GM19452 (cell line): ENCODE results near the gene PHACTR4.
"Not testable (repeated sequence)": the region's sequence is repeated elsewhere in the genome, so short reads cannot be mapped to it uniquely, and the experiment has no call there.

Experiments
- ATAC-seq: cut with Tn5 transposase; IDR thresholded peaks from one replicate; pipeline ENCODE4 v1.9.1; 2021; ENCODE audit not compliant: unreplicated experiment

Gene PHACTR4

DNA sequence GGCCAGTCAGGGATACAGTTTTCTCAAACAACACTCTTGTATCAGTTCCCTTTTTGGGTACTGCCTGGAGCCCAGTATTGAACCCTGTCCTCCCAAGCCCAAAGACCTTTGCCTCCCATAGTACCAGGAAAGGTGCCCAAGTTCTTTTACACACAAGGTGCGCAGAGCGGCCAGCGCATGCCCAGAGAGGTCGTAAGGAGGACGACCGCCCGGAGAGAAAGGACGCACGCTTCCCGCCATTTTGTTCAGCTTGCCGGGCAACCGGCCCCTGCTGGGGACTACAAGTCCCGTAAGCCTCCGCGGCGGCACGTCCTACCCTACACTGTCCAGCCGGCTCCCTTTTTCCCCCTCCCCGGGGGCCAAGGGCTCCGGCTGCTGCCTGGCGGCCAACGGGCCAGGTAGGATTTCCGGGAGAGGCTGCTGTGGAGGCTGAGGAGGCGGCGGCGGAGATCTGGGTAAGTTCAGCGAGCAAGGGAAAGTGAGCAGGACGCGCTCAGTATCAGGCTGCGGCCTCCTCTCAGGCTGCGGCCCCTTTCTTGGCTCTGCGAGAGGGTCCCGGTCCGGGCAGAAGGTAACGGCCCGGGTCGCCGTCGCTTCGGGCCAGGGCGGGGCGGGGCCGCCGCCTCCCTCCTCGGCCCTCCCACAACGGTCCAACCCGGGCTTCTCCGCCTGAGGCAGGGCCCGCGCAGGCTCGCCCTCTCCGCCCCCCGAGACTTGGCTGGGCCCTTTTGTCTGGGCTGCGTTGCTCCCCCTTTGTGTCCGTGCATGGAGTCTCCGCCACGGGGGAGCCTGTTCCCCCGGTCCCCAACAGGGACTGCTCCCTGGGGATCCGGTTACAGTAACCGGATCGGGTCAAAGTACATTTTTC is at the start of gene PHACTR4:
Gene PHACTR4, plus strand, starts transcription at position 370 of the 868 bp plus-strand sequence. CDS start 37,708 bp downstream, outside the sequence.
- ATAC-seq, result peak; percentile 91

DNA sequence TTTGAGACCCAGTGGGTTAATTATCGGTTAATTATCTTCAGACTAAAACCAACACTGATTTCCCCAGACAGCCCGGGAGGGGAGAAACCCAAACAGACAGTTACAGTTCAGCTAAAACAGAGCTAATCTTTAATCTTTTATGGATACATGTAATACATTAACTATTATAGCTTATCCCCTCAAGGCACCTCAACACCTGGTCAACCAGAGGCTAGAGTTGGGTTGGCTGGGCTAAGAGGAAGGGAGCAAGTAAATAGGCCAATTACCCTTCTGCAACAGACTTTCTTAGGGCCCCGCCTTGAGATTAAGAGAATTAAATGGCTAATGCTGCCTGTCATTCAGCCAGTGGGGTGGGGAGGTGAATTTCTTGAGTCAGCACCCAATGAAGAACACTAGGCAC is 47.3 kb upstream of the PHACTR4 start:
- peak; percentile 73 for ATAC-seq

DNA sequence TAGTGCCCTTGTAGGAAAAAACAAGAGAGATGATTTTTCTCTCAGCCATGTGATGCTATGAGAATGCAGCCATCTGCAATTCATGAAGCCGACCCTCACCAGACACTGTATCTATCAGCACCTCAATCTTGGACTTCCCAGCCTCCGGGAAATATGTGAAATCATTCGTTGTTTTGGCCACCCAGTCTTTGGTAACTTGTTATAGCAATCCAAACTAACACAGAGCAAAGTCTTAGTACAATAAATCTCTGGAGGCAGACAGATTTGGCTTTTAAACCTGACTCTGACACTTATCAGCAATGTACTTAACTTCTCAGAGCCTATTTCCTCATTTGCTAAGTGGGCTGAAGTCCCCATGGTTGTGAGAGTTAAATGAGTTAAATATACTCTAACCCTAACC is 45.8 kb upstream of the PHACTR4 start:
- ATAC-seq, result no peak

GRCh38 chr1:28326515-28326914 is 43.0 kb upstream of the PHACTR4 start:
- no peak for ATAC-seq

DNA sequence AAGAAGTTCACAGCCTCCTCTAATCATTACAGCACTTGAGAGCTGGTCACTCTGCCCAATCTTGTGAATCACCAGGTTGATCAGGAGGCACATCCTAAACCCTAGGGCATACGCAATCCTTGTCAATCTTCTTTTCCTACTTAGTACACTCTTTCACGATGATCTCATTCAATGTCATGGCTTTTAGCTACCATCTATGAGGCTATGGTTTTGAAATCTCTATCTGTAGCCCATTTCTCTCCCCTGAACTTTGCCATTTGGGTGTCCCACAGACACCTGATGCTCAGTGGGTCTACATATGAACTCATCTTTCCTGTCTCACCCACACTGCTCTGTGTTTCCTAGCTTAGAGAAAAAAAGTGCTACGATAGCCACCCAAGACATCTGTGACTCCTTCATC is 42.6 kb upstream of the PHACTR4 start:
- ATAC-seq, result no peak

DNA sequence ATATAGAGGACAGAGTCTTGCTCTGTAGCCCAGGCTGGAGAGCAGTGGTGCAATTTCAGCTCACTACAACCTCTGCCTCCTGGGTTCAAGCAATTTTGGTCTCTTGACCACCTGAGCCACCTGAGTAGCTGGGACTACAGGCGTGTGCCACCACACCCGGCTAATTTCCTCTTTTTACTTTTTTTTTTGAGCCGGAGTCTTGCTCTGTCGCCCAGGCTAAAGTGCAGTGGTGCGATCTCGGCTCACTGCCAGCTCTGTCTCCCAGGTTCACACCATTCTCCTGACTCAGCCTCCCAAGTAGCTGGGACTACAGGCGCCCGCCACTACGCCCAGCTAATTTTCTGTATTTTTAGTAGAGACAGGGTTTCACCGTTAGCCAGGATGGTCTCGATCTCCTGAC is 42.1 kb upstream of the PHACTR4 start:
- not testable (repeated sequence) for ATAC-seq

DNA sequence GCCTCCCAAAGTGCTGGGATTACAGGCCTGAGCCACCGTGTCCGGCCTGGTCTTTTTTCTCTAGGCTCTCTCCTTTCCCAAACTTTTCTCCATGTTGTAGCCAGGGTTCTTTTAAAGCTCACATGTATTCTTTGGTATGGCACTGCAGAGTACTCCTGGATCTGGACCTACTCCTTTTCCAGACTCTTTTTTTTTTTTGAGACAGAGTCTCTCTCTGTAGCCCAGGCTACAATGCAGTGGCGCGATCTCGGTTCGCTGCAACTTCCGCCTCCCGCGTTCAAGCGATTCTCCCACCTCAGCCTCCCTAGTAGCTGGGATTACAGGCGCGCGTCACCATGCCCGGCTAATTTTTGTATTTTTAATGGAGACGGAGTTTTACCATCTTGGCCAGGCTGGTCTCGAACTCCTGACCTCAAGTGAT is 41.3 kb upstream of the PHACTR4 start:
- ATAC-seq, result no peak

- ATAC-seq, result no peak
Observed at GRCh38 chr1:28329395-28330153, 40.0 kb upstream of the PHACTR4 start.

GRCh38 chr1:28338897-28339296 is 30.6 kb upstream of the PHACTR4 start:
- no peak for ATAC-seq

DNA sequence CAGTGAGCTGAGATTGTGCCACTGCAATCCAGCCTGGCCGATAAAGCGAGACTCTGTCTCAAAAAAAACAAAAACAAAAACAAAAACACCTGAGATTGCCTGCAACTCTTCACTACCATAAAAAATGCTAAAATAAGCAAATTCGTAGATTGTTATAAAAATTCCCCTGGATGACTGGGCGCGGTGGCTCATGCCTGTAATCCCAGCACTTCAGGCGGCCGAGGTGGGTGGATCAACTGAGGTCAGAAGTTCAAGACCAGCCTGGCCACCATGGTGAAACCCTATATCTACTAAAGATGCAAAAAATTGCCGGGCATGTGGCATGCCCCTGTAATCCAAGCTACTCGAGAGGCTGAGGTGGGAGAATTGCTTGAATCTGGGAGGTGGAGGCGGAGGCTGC is 30.0 kb upstream of the PHACTR4 start:
- ATAC-seq, result no peak

- ATAC-seq, result no peak
Observed at GRCh38 chr1:28340221-28340974, 29.1 kb upstream of the PHACTR4 start.

GRCh38 chr1:28341591-28341990 is 27.9 kb upstream of the PHACTR4 start:
- no peak for ATAC-seq

DNA sequence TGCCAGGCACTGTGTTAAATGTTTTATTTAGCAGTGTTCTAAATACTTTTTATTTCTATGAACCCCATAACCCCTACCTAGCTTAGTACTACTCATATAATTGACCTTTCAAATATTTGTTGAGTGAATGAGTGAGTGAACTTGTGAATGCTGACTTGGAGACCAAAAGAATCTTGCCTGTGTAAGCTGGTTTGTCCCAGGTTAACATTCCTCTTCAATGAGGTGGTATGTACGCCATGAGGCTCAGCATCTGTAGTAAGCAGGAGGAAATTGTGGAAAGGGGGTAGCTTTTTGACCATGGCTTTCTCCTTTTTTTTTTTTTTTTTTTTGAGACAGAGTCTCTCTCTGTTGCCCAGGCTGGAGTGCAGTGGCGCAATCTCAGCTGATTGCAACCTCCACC is 26.1 kb upstream of the PHACTR4 start:
- ATAC-seq, result no peak

DNA sequence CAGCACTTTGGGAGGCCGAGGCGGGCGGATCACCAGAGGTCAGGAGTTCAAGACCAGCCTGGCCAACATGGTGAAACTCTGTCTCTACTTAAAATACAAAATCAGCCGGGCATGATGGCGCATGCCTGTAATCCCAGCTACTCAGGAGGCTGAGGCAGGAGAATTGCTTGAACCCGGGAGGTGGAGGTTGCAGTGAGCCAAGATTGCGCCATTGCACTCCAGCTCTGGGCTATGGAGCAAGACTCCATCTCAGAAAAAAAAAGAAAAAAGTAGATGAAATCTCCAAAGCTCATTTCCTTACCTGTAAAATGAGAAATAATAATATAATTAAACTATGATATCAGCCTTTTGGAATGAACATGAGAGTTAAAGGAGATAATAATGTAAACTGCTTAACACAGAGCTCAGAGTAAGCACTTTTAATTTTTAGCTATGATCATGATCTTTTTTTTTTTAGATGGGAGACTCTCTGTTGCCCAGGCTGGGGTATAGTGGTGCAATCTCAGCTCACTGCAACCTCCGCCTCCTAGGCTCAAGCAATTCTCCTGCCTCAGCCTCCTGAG is 16.2 kb upstream of the PHACTR4 start:
- not testable (repeated sequence) for ATAC-seq

DNA sequence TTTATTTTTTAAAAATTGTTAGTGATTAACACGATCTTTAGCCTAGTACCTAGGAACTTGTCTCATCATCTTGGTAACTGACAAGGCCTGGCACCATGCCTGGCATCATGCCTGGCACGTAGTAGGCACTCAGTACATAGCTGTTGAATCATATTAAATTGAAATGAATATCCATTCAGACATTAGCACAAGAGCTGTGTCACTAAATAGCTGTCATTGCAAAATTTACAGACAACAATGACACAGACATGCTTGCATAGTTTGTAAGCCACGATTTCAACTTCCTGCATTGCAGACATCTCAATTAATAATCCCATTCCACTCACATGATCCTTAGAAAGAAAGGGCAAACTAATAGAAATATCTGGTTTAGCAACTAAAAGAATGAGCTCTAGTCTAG is 15.4 kb upstream of the PHACTR4 start:
- no peak for ATAC-seq

GRCh38 chr1:28358716-28359115 is 10.8 kb upstream of the PHACTR4 start:
- ATAC-seq, result no peak

DNA sequence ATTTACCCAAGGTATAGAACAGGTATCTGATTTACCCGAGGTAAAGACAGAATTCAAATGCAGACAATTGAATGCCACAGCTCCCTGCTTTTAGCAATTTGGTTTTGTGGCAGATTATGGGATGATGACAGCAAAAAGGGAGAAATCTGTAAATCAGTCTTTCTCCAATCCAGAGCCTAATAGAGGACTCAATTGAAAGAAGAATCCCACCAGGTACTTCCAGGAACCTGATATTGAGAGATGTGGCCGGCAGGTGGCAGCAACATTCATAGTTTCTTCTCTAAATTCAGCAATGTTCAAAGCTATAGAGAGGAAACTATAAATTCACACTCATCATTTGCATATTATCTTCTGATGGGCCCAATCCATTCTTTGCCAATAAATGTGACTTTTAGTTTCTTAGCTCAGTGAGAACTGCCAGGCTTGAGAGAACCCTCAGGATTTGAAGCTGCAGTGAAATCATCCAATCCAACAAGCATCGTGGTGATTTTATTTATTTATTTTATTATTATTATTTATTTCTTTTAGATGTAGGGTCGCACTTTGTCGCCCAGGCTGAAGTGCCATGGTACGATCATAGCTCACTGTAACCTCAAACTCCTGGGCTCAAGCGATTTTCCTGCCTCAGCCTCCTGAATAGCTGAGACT is 9.8 kb upstream of the PHACTR4 start:
- no peak for ATAC-seq

DNA sequence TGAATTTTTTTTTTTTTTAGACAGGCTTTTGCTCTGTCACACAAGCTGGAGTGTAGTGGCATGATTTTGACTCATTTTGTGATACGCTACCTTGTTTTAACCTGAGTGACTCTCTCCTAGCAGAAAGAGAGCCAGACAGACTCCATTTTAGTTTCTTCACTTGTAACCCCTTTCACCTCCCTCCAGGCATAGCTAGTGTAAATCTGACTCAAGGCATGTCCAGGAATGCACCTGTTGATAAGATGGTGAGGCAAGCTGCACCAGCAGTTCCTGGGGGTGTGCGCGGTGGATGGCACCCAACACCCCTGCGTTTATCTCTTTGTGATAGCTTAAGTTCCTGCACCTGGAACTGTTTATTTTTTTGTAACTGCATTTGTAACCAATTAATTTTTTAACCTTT is 4.7 kb upstream of the PHACTR4 start:
- ATAC-seq, result no peak

DNA sequence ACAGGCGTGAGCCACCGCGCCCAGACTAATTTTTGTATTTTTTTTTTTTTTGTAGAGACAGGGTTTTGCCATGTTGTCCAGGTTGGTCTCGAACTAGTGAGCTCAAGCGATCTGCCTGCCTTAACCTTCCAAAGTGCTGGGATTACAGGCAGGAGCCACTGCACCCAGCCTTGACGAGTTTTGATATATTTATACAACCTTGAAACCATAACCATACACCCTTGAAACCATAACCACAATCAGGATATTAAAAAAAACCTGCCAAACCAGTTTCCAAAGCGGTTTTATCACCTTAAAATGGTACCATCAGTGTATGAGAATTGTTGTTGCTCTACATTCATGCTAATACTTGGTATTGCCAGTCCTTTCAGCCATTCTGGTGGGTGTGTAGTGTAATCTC is 3.7 kb upstream of the PHACTR4 start:
- ATAC-seq, result no peak

GRCh38 chr1:28368608-28369007 is 932 bp upstream of the PHACTR4 start:
- not testable (repeated sequence) for ATAC-seq
